GM12878 (cell line): ENCODE results near the gene C15orf61. TPM values are rescaled to one million over a fixed set of nuclear protein-coding genes. Genes with fewer than 3 reads are reported as not detected.

Source experiments
- ATAC-seq: fragments of 200-7000 bp; cut with Tn5 transposase; 3 replicates; pipeline ENCODE4 v1.9.1; 2020; ENCODE audit warnings: mild to moderate bottlenecking, moderate library complexity
- BruUV-seq: library from RNA; stranded (reverse); fragments of 400-500 nt; replicated peaks from 2 replicates; lab custom pipeline; 2021; lab: Mats Ljungman, UMichigan
- CTCF ChIA-PET: fragments of 300-600 bp; sonication (Branson Sonifier 250); formaldehyde crosslinking; extraction: SDS; loops from one replicate; lab custom pipeline; 2021; ENCODE audit warnings: inconsistent platforms; lab: Yijun Ruan, JAX
- POLR2A ChIA-PET: fragments of 350-600 bp; formaldehyde crosslinking; extraction: SDS; loops from one replicate; lab custom pipeline; 2021; ENCODE audit warnings: inconsistent platforms; lab: Charles Lee
- RAD21 ChIA-PET: fragments of 300-600 bp; sonication (Branson Sonifier 250); formaldehyde crosslinking; loops from one replicate; lab custom pipeline; 2023; ENCODE audit warnings: antibody characterized with exemption; ENCODE audit not compliant: unreplicated experiment; lab: Charles Lee
- SMC1A ChIA-PET: fragments of 300-600 bp; sonication (Branson Sonifier 250); formaldehyde crosslinking; loops from one replicate; lab custom pipeline; 2023; ENCODE audit not compliant: unreplicated experiment, uncharacterized antibody; lab: Charles Lee
- DNase-seq: peaks from one replicate; pipeline ENCODE4 v3.0.0-alpha.2; 2011; ENCODE audit warnings: low read depth, low spot score
- FAIRE-seq: peaks from 3 replicates; lab custom pipeline; 2011; peaks lifted over from hg19 to GRCh38; lab: Jason Lieb, UNC
- H2AFZ ChIP-seq: 2 replicates; pipeline ENCODE4 v1.6.0; 2011; ENCODE audit warnings: low read depth, low read length, control low read depth; ENCODE audit not compliant: control insufficient read depth
- H3K27ac ChIP-seq: 2 replicates; pipeline ENCODE4 v1.5.1; 2011; ENCODE audit warnings: control low read depth; ENCODE audit not compliant: control insufficient read depth, insufficient read depth
- H3K27me3 ChIP-seq, 2 experiments: replicated peaks in 1 of 2; 2 replicates each; pipeline versions ENCODE4 v1.6.0 to v1.6.1; 2011; ENCODE audit warnings: low read length in 1 of 2; ENCODE audit not compliant: control insufficient read depth in 2 of 2, insufficient read depth in 2 of 2
- H3K36me3 ChIP-seq, 2 experiments: 2 replicates each; pipeline ENCODE4 v1.5.1; 2011; ENCODE audit warnings: low read length in 1 of 2; ENCODE audit not compliant: control insufficient read depth in 2 of 2, insufficient read depth in 2 of 2
- H3K4me1 ChIP-seq: 2 replicates; pipeline ENCODE4 v1.6.1; 2011; ENCODE audit warnings: mild to moderate bottlenecking, low read length, moderate library complexity, mixed read lengths; ENCODE audit not compliant: control insufficient read depth, insufficient read depth
- H3K4me2 ChIP-seq: 2 replicates; pipeline ENCODE4 v1.6.0; 2011; ENCODE audit warnings: control low read depth; ENCODE audit not compliant: control insufficient read depth, insufficient read depth
- H3K4me3 ChIP-seq: fragments of 200-600 bp; sonication (generic); 2 replicates; pipeline ENCODE4 v1.5.1; 2016
- H3K79me2 ChIP-seq: 2 replicates; pipeline ENCODE4 v1.6.0; 2011; ENCODE audit warnings: low read length; ENCODE audit not compliant: control insufficient read depth, insufficient read depth
- H3K9ac ChIP-seq: 2 replicates; pipeline ENCODE4 v1.8.0; 2011; ENCODE audit warnings: low read length, control low read depth, mixed read lengths; ENCODE audit not compliant: control insufficient read depth, insufficient read depth
- H3K9me3 ChIP-seq: replicated peaks from 3 replicates; pipeline ENCODE4 v1.5.1; 2011; ENCODE audit warnings: mild to moderate bottlenecking, low read length; ENCODE audit not compliant: control insufficient read depth, insufficient read depth
- H4K20me1 ChIP-seq: 2 replicates; pipeline ENCODE4 v1.6.0; 2011; ENCODE audit not compliant: control insufficient read depth, insufficient read depth
- BHLHE40 ChIP-seq, 2 experiments: fragments of 450-650 bp in 1 of 2; IDR thresholded peaks; 2 replicates each; pipeline ENCODE4 v1.6.1; 2011 to 2017; ENCODE audit warnings: low read depth in 2 of 2, borderline replicate concordance in 1 of 2, improper control_type of control experiment in 1 of 2, low read length in 1 of 2, mild to moderate bottlenecking in 1 of 2
- CREM ChIP-seq: IDR thresholded peaks from 2 replicates; pipeline ENCODE4 v1.6.1; 2014; ENCODE audit warnings: antibody characterized with exemption, low read depth
- E2F4 ChIP-seq: IDR thresholded peaks from 2 replicates; pipeline ENCODE4 v1.6.1; 2012; ENCODE audit warnings: low read depth, low read length, improper control_type of control experiment
- EP300 ChIP-seq, 2 experiments: fragments of 150-350 bp in 1 of 2; IDR thresholded peaks; 2 replicates each; pipeline ENCODE4 v1.6.1; 2011 to 2012; ENCODE audit warnings: low read depth in 2 of 2, low read length in 2 of 2, borderline replicate concordance in 1 of 2, improper control_type of control experiment in 1 of 2, inconsistent platforms in 1 of 2; ENCODE audit not compliant: control insufficient read depth in 1 of 2
- ETV6 ChIP-seq, 2 experiments: fragments of 450-650 bp in 1 of 2; IDR thresholded peaks in 1 of 2; conservative IDR thresholded peaks in 1 of 2; 2 replicates each; pipeline ENCODE4 v1.6.1; 2014; ENCODE audit warnings: antibody characterized with exemption in 1 of 2, borderline replicate concordance in 1 of 2, low read depth in 1 of 2, mild to moderate bottlenecking in 1 of 2, moderate library complexity in 1 of 2
- HDAC6 ChIP-seq: fragments of 200-600 bp; sonication (generic); IDR thresholded peaks from one replicate; pipeline ENCODE4 v1.8.0; 2017; ENCODE audit warnings: antibody characterized with exemption; ENCODE audit not compliant: unreplicated experiment
- KDM1A ChIP-seq: fragments of 200-600 bp; sonication (generic); IDR thresholded peaks from 2 replicates; pipeline ENCODE4 v1.6.1; 2016; ENCODE audit warnings: borderline replicate concordance
- PAX5 ChIP-seq: IDR thresholded peaks from 2 replicates; pipeline ENCODE4 v1.6.1; 2011; ENCODE audit warnings: low read depth, low read length, borderline replicate concordance
- POLR2A ChIP-seq: IDR thresholded peaks from 2 replicates; pipeline ENCODE4 v1.6.1; 2011; ENCODE audit warnings: low read depth, mild to moderate bottlenecking, low read length
- SMC3 ChIP-seq: IDR thresholded peaks from 2 replicates; pipeline ENCODE4 v1.6.1; 2011; ENCODE audit warnings: low read length, improper control_type of control experiment, borderline replicate concordance
- STAT3 ChIP-seq: IDR thresholded peaks from 2 replicates; pipeline ENCODE4 v1.6.1; 2011; ENCODE audit warnings: low read depth, low read length, improper control_type of control experiment
- WGBS: methylation state at CpG from one replicate; pipeline ENCODE4 v1.1.6; 2016; ENCODE audit warnings: low lambda C conversion rate; ENCODE audit not compliant: insufficient replicate concordance, insufficient coverage; ENCODE audit errors: missing lambda C conversion rate; 5-methylcytosine and 5-hydroxymethylcytosine counted together
- in situ Hi-C: fragments of 300-500 bp; cut with MboI; formaldehyde crosslinking; loops from 9 replicates; pipeline ENCODE4 v1.14.3; 2018; ENCODE audit warnings: mixed read lengths
- intact Hi-C: fragments of 100-400 bp; cut with micrococcal nuclease; formaldehyde crosslinking; loops from one replicate; pipeline ENCODE4 v1.14.2; 2022; ENCODE audit not compliant: unreplicated experiment
- polyA plus RNA-seq, 11 experiments: library from polyadenylated mRNA; depleted of rRNA in 4 of 11; unstranded in 6 of 11; stranded (reverse) in 5 of 11; fragments of >200 nt; fragmentation: Nextera tagmentation in 4 of 11; fragmentation: Illumina TruSeq in 1 of 11; extraction: Ambion mirVana in 4 of 11; extraction: Trizol in 1 of 11; gene quantifications; 1 replicate in 1 of 11; 2 replicates in 10 of 11; pipeline versions ENCODE4 v1.2.1 to v1.2.3, GENCODE V29; 2011 to 2016; ENCODE audit warnings: inconsistent platforms in 2 of 11, missing spikeins in 2 of 11, low read depth in 1 of 11
- total RNA-seq, 4 experiments: library from RNA; depleted of rRNA in 3 of 4; stranded (reverse); fragments of >200 nt in 3 of 4; fragmentation: Illumina TruSeq in 1 of 4; extraction: Trizol in 1 of 4; gene quantifications; 2 replicates each; pipeline versions ENCODE4 v1.2.1 to v1.2.3, GENCODE V29; 2013 to 2021
- TF ChIP-seq, protein P1 (sequence below): IDR thresholded peaks from 2 replicates; pipeline ENCODE4 v1.6.1; 2011; ENCODE audit warnings: low read depth, low read length, improper control_type of control experiment, borderline replicate concordance
- TF ChIP-seq, protein P2 (sequence below): IDR thresholded peaks from 2 replicates; pipeline ENCODE4 v1.6.1; 2011; ENCODE audit warnings: low read depth, mild to moderate bottlenecking, low read length, moderate library complexity, borderline replicate concordance; ENCODE audit errors: extremely low read depth

The C15orf61 gene
- total and polyA plus RNA-seq, 10 of the 15 experiments (the other 5 are each of a cell fraction or from before 2014, with no cell fraction given): 1.4 to 8.7 (median 4.3) TPM

DNA sequence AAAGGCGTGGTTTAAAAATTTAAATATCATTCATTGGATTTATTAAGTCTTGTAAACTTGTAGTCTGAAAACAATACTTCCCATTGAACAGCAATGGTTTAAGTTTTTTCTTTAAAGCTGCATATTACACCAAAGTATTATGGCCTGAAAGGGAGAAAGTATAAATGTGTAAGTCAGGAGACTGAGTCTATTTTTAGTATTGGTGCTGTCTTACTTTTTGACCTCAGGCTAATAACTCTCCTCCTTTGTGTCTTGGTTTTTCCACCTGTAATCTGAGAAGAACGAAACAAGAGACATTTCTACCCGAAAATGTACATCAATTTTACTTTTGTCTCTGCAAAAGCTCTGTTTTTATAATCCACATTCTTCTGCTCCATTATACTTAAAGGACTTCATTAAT lies 7.6 kb downstream of the C15orf61 start:
- no peaks in the 10 kb centered on the region for H3K36me3 ChIP-seq
- BruUV-seq: no TSS peak
- CTCF ChIA-PET: interaction anchor here (1.0 to 2.0 kb wide), 5 partner anchors 10 to 309 kb away, joined by 3 to 6 read pairs (median 4); partner anchors contain the start of gene MAP2K5
- TF ChIP-seq E2F4 (no peak), EP300 (IDR thresholded peaks at IDR 0.05; ENCODE audit: borderline replicate concordance in 1 of 2, control insufficient read depth in 1 of 2, low read depth in 2 of 2, low read length in 2 of 2) (no peak), SMC3 (no peak), KDM1A (no peak), STAT3 (no peak), HDAC6 (no peak), POLR2A (no peak), ETV6 (conservative IDR thresholded peaks at IDR 0.05 in 1 of 2, IDR thresholded peaks at IDR 0.05 in 1 of 2; ENCODE audit: borderline replicate concordance in 1 of 2, low read depth in 1 of 2) (no peak), BHLHE40 (IDR thresholded peaks at IDR 0.05; ENCODE audit: borderline replicate concordance in 1 of 2, low read depth in 2 of 2, low read length in 1 of 2) (no peak), PAX5 (no peak), CREM (no peak)
- TF ChIP-seq, protein P1, sequence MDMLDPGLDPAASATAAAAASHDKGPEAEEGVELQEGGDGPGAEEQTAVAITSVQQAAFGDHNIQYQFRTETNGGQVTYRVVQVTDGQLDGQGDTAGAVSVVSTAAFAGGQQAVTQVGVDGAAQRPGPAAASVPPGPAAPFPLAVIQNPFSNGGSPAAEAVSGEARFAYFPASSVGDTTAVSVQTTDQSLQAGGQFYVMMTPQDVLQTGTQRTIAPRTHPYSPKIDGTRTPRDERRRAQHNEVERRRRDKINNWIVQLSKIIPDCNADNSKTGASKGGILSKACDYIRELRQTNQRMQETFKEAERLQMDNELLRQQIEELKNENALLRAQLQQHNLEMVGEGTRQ: no peak
- TF ChIP-seq, protein P2, sequence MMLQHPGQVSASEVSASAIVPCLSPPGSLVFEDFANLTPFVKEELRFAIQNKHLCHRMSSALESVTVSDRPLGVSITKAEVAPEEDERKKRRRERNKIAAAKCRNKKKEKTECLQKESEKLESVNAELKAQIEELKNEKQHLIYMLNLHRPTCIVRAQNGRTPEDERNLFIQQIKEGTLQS: no peak
- TF ChIP-seq, all 136 proteins: peak for 0
- FAIRE-seq (no peak), DNase-seq (no peak), ATAC-seq (no peak)
- in situ Hi-C loops (loop anchor here (25.0 kb wide), 1 partner anchor 1284 kb away; the partner anchor contains the start of gene ANP32A), intact Hi-C loops (no loop called here)
- no peak overlapping the region for H2AFZ ChIP-seq
- WGBS: 64% methylated on average over 3 of the region's 3 CpGs
- H3K9me3 ChIP-seq: no peaks in the 10 kb centered on the region
- ChIA-PET RAD21 (interaction anchor here (0.6 to 0.9 kb wide), 2 partner anchors 36 to 525 kb away, joined by 3 to 4 read pairs; partner anchors contain the start of gene PIAS1), SMC1A (interaction anchor here (0.6 to 2.7 kb wide), 8 partner anchors 8 to 37 kb away, joined by 3 to 10 read pairs (median 3); no protein-coding TSS in a partner anchor), POLR2A (no interaction called here)
- no peaks in the 10 kb centered on the region for H3K27me3 ChIP-seq
- H3K4me2 ChIP-seq: no peak overlapping the region
- no peak overlapping the region for H3K27ac ChIP-seq
- no peak overlapping the region for H3K9ac ChIP-seq
- H3K79me2 ChIP-seq: peaks cover 13% of the 10 kb centered on the region
- no peak overlapping the region for H3K4me3 ChIP-seq
- no peaks in the 10 kb centered on the region for H4K20me1 ChIP-seq
- no peaks in the 10 kb centered on the region for H3K4me1 ChIP-seq
